A673 (cell line): ENCODE data around the gene TCF7L2.

Experiments
- EZH2 ChIP-seq: fragments of 200-600 bp; sonication (generic); IDR thresholded peaks from 2 replicates; pipeline ENCODE4 v1.6.1; 2017; ENCODE audit warnings: borderline replicate concordance, low read depth, mild to moderate bottlenecking, mixed read lengths, antibody characterized with exemption, low read length; ENCODE audit not compliant: poor library complexity, severe bottlenecking
- TF ChIP-seq, protein P1 (sequence below): fragments of 300-800, 200-600 bp; sonication (generic); conservative IDR thresholded peaks from 2 replicates; pipeline ENCODE4 v1.5.1; 2017; ENCODE audit warnings: low read depth, mild to moderate bottlenecking, antibody characterized with exemption, low read length, moderate library complexity, mixed read lengths

DNA sequence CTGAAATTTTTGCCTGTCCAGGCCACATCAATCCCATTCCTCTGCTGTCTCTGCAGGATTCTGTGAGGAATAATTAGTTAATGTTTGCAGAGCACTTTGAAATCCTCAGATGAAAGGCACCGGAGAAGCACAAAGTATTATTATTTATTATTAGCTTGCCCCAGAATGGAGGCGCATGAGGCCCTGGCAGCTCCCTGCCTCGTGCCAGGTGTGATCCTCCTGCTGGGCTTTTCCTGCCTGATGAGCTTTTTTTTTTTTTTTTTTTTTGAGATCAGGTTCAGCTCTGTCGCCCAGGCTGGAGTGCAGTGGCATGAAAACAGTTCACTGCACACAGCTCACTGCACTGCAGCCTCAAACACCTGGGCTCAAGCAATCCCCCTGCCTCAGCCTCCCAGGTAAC is 65.2 kb downstream of the TCF7L2 start:
- TF ChIP-seq, protein P1, sequence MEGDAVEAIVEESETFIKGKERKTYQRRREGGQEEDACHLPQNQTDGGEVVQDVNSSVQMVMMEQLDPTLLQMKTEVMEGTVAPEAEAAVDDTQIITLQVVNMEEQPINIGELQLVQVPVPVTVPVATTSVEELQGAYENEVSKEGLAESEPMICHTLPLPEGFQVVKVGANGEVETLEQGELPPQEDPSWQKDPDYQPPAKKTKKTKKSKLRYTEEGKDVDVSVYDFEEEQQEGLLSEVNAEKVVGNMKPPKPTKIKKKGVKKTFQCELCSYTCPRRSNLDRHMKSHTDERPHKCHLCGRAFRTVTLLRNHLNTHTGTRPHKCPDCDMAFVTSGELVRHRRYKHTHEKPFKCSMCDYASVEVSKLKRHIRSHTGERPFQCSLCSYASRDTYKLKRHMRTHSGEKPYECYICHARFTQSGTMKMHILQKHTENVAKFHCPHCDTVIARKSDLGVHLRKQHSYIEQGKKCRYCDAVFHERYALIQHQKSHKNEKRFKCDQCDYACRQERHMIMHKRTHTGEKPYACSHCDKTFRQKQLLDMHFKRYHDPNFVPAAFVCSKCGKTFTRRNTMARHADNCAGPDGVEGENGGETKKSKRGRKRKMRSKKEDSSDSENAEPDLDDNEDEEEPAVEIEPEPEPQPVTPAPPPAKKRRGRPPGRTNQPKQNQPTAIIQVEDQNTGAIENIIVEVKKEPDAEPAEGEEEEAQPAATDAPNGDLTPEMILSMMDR: no peak
- TF ChIP-seq EZH2: no peak
